NCI-H82 (cell line): ENCODE data around the gene LYZ.
"Not testable (repeated sequence)": the region's sequence is repeated elsewhere in the genome, so short reads cannot be mapped to it uniquely, and the experiment has no call there.

Source experiments
- DNase-seq: peaks from one replicate; lab custom pipeline; 2025; lab: John Stamatoyannopoulos, UW

The LYZ gene

GRCh38 chr12:69348162-69348938 lies at the start of gene LYZ:
TSS of gene LYZ (plus strand) at chr12:69348381. CDS start at chr12:69348409, 28 bp downstream.
- no peak for DNase-seq

GRCh38 chr12:69298947-69299346 lies 49.2 kb upstream of the LYZ start:
- no peak for DNase-seq

- DNase-seq, result no peak
Observed at GRCh38 chr12:69304284-69304683, 43.9 kb upstream of the LYZ start.

- DNase-seq, result no peak
Observed at GRCh38 chr12:69309461-69309860, 38.7 kb upstream of the LYZ start.

- DNase-seq, result no peak
Observed at GRCh38 chr12:69313209-69313608, 35.0 kb upstream of the LYZ start.

- DNase-seq, result not testable (repeated sequence)
Observed at GRCh38 chr12:69316784-69317183, 31.4 kb upstream of the LYZ start.

GRCh38 chr12:69317233-69317632 lies 30.9 kb upstream of the LYZ start:
- DNase-seq, result not testable (repeated sequence)

GRCh38 chr12:69318225-69318624 lies 30.0 kb upstream of the LYZ start:
- DNase-seq, result no peak

- DNase-seq, result no peak
Observed at GRCh38 chr12:69321351-69321750, 26.8 kb upstream of the LYZ start.

GRCh38 chr12:69324797-69325466 lies 23.2 kb upstream of the LYZ start:
- DNase-seq, result no peak

- no peak for DNase-seq
Observed at GRCh38 chr12:69328426-69328825, 19.8 kb upstream of the LYZ start.

GRCh38 chr12:69329669-69330428 lies 18.3 kb upstream of the LYZ start:
- peak; percentile 17 for DNase-seq

GRCh38 chr12:69330475-69331473 lies 17.4 kb upstream of the LYZ start:
- peak; percentile 68 for DNase-seq

GRCh38 chr12:69331519-69331908 lies 16.7 kb upstream of the LYZ start:
- no peak for DNase-seq

GRCh38 chr12:69331909-69332684 lies 16.1 kb upstream of the LYZ start:
- DNase-seq, result no peak

- DNase-seq, result peak; percentile 84
Observed at GRCh38 chr12:69332815-69333358, 15.3 kb upstream of the LYZ start.

GRCh38 chr12:69334158-69334557 lies 14.0 kb upstream of the LYZ start:
- DNase-seq, result no peak

- no peak for DNase-seq
Observed at GRCh38 chr12:69337311-69338090, 10.7 kb upstream of the LYZ start.

GRCh38 chr12:69338120-69338859 lies 9.9 kb upstream of the LYZ start:
- no peak for DNase-seq
